ENCODE results near the gene ARHGAP10. TPM values are rescaled to one million over a fixed set of nuclear protein-coding genes. Genes with fewer than 3 reads are reported as not detected.
A peak's percentile ranks its signal among the peaks of the same experiment; 100 is the strongest.

Gene ARHGAP10, protein sequence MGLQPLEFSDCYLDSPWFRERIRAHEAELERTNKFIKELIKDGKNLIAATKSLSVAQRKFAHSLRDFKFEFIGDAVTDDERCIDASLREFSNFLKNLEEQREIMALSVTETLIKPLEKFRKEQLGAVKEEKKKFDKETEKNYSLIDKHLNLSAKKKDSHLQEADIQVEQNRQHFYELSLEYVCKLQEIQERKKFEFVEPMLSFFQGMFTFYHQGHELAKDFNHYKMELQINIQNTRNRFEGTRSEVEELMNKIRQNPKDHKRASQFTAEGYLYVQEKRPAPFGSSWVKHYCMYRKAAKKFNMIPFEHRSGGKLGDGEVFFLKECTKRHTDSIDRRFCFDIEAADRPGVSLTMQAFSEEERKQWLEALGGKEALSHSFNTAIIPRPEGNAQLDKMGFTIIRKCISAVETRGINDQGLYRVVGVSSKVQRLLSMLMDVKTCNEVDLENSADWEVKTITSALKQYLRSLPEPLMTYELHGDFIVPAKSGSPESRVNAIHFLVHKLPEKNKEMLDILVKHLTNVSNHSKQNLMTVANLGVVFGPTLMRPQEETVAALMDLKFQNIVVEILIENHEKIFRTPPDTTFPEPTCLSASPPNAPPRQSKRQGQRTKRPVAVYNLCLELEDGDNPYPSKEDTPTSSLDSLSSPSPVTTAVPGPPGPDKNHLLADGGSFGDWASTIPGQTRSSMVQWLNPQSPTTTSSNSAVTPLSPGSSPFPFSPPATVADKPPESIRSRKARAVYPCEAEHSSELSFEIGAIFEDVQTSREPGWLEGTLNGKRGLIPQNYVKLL
- 0.20 TPM for polyA plus RNA-seq

DNA sequence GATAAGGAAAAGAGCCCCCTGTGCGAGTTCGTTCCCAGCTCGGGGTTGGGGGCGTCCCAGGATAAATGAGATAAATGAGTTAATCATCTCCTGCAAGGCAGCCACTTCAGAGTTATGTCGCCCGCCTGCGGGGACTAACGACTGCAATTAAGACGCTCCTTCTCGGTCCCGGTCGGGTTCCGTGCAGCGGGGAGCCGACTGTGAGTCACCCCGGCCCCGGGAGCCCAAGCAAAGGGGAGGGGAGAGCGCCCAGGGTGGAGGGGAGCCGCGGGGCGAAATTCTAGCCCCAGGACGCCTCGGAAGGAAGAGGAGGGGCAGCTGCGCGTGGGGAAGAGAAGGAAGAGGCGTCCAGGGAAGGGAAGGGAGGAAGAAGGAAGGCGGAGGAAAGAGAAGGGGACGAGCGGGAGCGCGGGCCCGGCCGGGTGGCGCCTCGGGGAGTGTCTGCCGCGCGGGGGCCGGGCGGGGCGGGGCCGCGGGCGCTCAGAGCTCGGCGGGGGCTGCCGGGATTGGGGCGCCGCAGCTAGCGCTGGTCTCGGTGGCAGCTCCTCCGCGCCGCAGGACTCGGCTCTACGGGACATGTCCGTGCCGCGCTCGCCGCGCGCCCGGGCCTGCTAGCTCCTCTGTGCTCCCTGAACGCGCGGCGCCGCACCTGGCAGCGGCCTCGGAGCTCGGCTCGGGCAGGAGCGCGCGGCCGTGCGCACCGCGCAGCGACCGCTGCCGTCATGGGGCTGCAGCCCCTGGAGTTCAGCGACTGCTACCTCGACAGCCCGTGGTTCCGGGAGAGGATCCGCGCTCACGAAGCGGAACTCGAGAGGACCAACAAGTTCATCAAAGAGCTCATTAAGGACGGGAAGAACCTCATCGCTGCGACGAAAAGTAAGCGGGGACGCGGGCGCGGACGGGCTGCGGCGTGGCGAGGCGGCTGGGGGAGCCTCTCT, at the start of gene ARHGAP10:
TSS of gene ARHGAP10 (plus strand) at position 509 of the 938 bp plus-strand sequence. CDS start at position 723, 214 bp downstream.
- H3K4me1 Mint-ChIP-seq = peaks cover 2 to 10% (median 7%) of the 10 kb centered on the region in 3 donors
- no peak within 1 kb of the TSS for H3K27ac Mint-ChIP-seq

DNA sequence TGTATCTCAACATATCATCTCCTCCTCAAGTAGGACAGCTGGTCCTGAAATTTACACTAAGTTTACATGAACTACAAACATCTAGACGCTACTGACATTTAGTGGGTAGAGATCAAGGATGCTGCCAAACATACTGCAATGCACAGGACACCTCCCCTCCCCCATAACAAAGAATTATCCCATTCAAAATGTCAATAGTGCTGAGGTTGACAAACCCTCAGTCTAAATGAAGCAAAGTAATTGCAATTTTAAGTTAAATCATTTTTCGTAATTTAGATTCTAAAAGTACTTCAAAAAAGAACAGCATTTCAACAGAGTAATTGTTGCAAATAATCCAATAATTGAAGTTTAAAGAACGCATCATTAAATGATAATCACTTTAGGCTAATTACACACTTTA, 49.1 kb upstream of the ARHGAP10 start:
- Mint-ChIP-seq H3K27ac (peak overlapping the region in 2 of 3 donors; percentile 25 to 88), H3K4me3 (peak overlapping the region; percentile 94 to 98 (median 96)), H3K27me3 (peaks cover 5% of the 10 kb centered on the region), H3K4me1 (peaks cover 16 to 25% (median 25%) of the 10 kb centered on the region in 3 donors), H3K36me3 (peaks cover 7% of the 10 kb centered on the region), H3K9me3 (no peaks in the 10 kb centered on the region)

More for the DNA sequence above, at the start of gene ARHGAP10:
- peaks cover 35% of the 10 kb centered on the region for H3K27me3 Mint-ChIP-seq
- peak within 1 kb of the TSS; percentile 87 to 94 (median 90) for H3K4me3 Mint-ChIP-seq
- H3K36me3 Mint-ChIP-seq = peaks cover 3% of the 10 kb centered on the region
- no peaks in the 10 kb centered on the region for H3K9me3 Mint-ChIP-seq

DNA sequence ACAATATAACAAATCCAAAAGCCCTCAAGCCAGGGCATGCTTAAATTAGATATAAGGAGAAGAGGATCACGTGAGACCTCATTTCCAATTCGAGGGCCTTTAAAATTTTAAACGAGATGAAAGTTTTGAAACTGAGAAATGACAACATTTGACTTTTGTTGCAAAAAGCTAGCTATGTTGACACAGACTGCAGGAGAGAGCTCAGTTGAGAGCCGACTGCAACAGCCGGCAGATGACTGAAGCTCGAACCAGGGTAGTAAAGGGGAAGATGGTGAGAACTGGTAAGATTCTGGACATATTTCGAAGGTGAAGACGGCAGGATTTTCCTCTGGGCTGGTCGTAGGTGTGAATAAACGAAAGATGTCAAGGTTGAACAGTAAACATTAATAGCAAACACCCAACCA, 48.7 kb upstream of the ARHGAP10 start:
- Mint-ChIP-seq H3K4me1 (peaks cover 16 to 25% (median 23%) of the 10 kb centered on the region in 3 donors), H3K27ac (peak overlapping the region; percentile 88 to 98 (median 97)), H3K36me3 (peaks cover 3% of the 10 kb centered on the region), H3K4me3 (peak overlapping the region; percentile 94 to 98 (median 96)), H3K27me3 (peaks cover 5% of the 10 kb centered on the region), H3K9me3 (no peaks in the 10 kb centered on the region)

DNA sequence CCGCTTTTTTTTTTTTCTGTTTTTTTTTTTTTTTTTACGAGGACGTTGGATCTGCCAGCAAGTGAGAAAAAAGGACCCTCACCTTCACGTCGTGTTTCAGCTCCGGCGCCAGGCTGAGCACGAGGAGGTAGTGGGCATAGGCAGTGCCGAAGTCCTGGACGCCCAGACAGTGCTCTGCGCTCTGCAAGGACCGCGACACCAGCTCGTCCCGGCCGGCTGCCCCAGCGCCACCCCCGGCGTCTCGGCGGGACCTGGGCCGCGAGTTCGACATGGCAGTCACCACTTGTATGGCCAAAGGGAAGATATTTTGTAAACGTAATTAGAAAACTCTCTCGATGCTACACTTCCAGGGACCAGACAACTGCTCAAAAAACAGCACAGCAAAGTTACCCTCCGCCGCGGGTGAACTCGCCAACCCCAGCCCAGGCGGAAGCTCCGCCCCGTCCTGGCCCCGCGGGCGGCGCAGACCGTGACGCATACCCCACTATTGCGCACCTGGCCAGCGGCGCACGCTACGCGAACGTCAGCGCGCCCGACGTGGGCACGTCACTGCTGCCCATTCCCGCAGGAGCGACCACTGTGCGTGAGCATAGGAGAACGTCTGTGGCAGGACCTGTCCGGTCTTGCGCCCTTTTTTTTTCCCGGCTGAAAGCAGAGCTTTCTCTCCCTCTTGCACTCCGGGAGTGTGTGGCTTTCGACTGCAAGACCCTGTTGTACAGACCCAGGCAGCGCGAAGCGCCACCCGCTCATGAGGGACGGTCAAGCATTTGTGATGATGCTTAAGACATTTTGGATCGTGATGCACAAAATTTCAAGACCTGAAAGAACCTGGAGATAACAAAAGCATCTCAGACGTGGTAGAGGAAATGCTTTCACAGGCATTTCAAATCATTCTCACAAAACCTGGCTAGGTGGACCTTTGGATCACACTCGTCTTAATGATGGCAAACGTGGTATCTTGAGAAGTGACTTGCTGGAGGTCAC, 47.9 kb upstream of the ARHGAP10 start, which contains the start of gene PRMT9:
TSS of gene PRMT9 (minus strand) at position 447 of the 984 bp plus-strand sequence. CDS start at position 271, 176 bp downstream.
- Mint-ChIP-seq H3K27me3 (peaks cover 6% of the 10 kb centered on the region), H3K36me3 (peaks cover 3% of the 10 kb centered on the region), H3K4me1 (peaks cover 16 to 25% (median 23%) of the 10 kb centered on the region in 3 donors), H3K9me3 (no peaks in the 10 kb centered on the region), H3K4me3 (peak within 1 kb of the TSS; percentile 94 to 98 (median 96)), H3K27ac (peak within 1 kb of the TSS; percentile 88 to 98 (median 97))

DNA sequence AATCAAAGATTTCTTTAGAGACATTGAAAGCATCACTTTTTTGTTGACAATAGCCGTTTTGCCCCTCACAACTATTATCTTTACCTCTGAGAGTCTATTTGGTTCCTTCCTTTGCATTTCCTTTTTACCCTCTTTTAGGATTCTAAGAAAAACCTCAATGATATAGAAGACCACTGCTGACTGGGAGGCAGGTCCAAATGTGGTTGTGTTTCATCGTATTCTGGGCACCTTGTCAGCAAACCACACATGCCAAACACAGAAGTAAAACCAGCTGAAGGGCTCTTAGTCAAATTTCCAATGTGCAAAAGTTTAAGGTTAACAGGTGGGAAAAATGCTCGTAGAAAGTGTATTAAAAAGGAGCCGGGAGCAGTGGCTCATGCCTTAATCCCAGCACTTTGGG, 42.8 kb upstream of the ARHGAP10 start:
- H3K9me3 Mint-ChIP-seq = no peaks in the 10 kb centered on the region
- H3K4me3 Mint-ChIP-seq = peak overlapping the region in 1 of 4 donors; percentile 38
- H3K36me3 Mint-ChIP-seq = no peaks in the 10 kb centered on the region
- peaks cover 3 to 8% (median 8%) of the 10 kb centered on the region in 3 donors for H3K4me1 Mint-ChIP-seq
- peaks cover 17% of the 10 kb centered on the region for H3K27me3 Mint-ChIP-seq
- no peak overlapping the region for H3K27ac Mint-ChIP-seq

DNA sequence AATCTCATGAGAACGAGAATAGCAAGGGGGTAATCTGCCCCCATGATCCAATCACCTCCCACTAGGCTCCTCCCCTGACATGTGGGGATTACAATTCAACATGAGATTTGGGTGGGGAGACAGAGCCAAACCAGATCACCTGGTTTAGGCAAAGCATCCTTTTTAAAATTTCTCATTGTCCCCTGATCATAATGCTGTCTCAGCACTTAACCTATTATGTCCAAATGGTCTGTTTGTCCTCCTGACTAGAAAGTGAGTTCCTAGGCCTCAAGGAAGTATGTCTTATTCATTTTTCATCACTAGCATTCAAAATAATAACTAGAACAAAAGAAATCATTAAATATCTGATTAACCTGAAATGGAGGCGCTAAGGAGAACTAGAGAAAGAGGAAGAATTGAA, 40.1 kb upstream of the ARHGAP10 start:
- Mint-ChIP-seq H3K27ac (no peak overlapping the region), H3K4me1 (no peaks in the 10 kb centered on the region)

DNA sequence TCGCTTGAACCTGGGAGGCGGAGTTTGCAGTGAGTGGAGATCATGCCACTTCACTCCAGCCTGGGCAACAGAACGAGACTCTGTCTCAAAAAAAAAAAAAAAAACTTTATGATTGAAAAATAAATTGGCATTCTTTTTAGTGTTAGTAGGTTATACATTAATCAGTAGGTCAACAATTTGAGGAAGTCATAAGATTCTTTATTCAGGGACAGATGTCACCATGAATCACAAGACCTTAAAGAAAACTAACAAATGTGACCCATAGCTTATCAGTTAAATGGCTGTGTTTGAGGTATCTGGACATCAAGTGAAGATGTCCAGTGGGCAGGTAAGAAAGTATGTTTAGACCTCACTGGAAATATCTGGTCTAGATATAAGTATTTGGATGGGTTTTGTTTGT, 38.7 kb upstream of the ARHGAP10 start:
- Mint-ChIP-seq H3K27me3 (peaks cover 26% of the 10 kb centered on the region), H3K27ac (no peak overlapping the region), H3K4me3 (no peak overlapping the region), H3K36me3 (no peaks in the 10 kb centered on the region), H3K4me1 (no peaks in the 10 kb centered on the region), H3K9me3 (peaks cover 0 to 2% (median 0%) of the 10 kb centered on the region in 3 donors)

More for the DNA sequence above, 40.1 kb upstream of the ARHGAP10 start:
- Mint-ChIP-seq H3K36me3 (no peaks in the 10 kb centered on the region), H3K9me3 (no peaks in the 10 kb centered on the region), H3K4me3 (no peak overlapping the region), H3K27me3 (peaks cover 24% of the 10 kb centered on the region)

DNA sequence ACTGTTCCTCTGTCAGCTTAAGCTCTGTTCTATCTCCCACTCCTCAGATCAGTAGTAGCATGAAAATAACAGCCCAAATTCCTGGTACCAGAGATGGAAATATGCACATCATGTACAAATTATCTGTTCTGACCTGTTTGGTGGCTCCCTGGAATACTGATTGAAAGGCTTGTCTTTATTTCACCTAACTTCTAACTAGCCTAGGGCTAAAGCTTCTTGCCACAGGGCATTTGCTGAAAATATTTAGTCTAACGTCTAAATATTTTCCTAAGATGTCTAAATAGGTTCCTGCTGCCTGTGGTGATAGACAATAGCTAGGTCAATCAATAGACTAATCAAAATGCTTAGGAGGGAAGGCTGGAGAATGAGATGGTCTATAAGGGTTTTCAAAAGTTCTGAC, 35.0 kb upstream of the ARHGAP10 start:
- peaks cover 0 to 8% (median 0%) of the 10 kb centered on the region in 3 donors for H3K9me3 Mint-ChIP-seq
- H3K4me3 Mint-ChIP-seq = no peak overlapping the region
- no peaks in the 10 kb centered on the region for H3K4me1 Mint-ChIP-seq
- H3K27me3 Mint-ChIP-seq = peaks cover 18% of the 10 kb centered on the region
- no peak overlapping the region for H3K27ac Mint-ChIP-seq
- H3K36me3 Mint-ChIP-seq = no peaks in the 10 kb centered on the region

DNA sequence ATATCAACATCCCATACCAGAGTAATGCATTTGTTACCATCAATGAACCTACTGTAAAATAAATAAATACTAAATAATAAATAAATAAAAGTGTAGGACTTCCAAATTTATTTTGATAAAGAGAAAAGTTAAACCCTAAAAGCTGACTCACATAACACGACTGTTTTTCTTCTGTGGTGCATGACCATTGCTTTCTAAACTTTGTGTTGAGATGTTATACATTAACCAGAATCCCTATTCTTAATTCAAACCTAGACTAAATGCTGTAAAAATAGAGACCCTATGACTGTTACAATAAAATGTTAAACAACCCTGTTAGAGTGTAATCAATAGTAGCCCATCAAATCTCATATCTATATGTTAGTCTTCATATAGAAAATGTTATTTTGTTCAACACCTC, 27.0 kb upstream of the ARHGAP10 start:
- Mint-ChIP-seq H3K4me3 (no peak overlapping the region), H3K9me3 (peaks cover 0 to 4% (median 0%) of the 10 kb centered on the region in 3 donors), H3K27ac (no peak overlapping the region), H3K27me3 (peaks cover 2% of the 10 kb centered on the region), H3K36me3 (no peaks in the 10 kb centered on the region), H3K4me1 (peaks cover 0 to 3% (median 0%) of the 10 kb centered on the region in 3 donors)

DNA sequence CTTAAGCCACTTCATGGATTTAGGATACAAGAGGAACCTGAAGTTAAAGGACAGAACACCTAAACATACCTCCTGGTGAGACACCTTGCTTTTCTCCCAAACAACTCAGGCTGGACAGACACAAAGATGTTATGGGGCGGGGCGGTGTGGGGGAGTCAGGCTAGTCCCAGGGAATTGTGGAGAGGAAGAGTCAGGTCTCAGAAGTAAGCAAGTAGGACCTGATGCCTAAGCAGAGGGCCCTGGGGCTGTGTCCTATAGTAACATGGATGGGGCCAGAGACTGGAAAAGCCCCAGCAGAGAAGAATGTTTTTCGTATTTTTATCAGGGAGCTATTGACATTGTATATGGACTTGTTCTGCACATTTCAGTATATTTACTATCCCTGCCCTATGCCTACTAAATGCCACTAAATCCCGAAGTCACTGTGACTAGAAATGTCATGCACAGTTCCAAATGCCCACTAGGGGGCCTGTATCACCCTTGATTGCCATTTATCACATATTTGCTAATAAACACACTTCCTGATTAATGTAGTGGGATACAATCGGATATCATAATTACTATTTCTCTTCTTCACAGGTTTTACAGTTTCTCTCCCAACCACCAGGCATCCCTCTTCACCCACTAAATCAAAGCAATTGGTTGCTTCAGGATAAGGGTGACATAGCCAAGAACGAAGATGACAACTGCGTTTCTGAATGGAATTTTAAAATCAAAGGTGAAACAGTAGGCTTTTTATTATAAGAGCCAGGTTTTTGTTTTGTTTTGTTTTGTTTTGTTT, 23.8 kb upstream of the ARHGAP10 start:
- H3K4me3 Mint-ChIP-seq = no peak overlapping the region
- no peaks in the 10 kb centered on the region for H3K36me3 Mint-ChIP-seq
- H3K4me1 Mint-ChIP-seq = peaks cover 0 to 3% (median 0%) of the 10 kb centered on the region in 3 donors
- H3K27ac Mint-ChIP-seq = no peak overlapping the region
- H3K9me3 Mint-ChIP-seq = no peaks in the 10 kb centered on the region
- peaks cover 2% of the 10 kb centered on the region for H3K27me3 Mint-ChIP-seq

DNA sequence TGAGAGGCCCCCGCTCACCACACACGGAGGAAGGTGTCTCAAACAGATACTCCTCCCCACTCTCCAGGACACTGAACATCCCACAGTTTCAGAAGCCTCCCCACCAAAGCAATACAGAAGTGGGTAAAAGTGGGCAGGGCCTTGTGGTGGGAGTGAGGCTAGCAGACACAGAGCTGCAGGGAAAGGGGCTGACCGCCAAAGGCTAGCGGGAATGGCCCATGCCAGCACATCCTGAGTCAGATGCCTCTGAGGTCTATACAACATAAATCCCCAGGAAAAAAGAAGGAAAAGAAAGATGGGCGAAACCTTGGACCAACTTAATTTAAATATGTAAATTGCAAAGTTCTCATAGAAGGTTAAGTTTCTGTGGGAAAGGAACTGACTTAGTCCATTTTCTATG, 21.9 kb upstream of the ARHGAP10 start:
- peaks cover 0 to 3% (median 0%) of the 10 kb centered on the region in 3 donors for H3K4me1 Mint-ChIP-seq
- H3K36me3 Mint-ChIP-seq = no peaks in the 10 kb centered on the region
- no peak overlapping the region for H3K4me3 Mint-ChIP-seq
- no peaks in the 10 kb centered on the region for H3K27me3 Mint-ChIP-seq
- no peak overlapping the region for H3K27ac Mint-ChIP-seq
- H3K9me3 Mint-ChIP-seq = no peaks in the 10 kb centered on the region

DNA sequence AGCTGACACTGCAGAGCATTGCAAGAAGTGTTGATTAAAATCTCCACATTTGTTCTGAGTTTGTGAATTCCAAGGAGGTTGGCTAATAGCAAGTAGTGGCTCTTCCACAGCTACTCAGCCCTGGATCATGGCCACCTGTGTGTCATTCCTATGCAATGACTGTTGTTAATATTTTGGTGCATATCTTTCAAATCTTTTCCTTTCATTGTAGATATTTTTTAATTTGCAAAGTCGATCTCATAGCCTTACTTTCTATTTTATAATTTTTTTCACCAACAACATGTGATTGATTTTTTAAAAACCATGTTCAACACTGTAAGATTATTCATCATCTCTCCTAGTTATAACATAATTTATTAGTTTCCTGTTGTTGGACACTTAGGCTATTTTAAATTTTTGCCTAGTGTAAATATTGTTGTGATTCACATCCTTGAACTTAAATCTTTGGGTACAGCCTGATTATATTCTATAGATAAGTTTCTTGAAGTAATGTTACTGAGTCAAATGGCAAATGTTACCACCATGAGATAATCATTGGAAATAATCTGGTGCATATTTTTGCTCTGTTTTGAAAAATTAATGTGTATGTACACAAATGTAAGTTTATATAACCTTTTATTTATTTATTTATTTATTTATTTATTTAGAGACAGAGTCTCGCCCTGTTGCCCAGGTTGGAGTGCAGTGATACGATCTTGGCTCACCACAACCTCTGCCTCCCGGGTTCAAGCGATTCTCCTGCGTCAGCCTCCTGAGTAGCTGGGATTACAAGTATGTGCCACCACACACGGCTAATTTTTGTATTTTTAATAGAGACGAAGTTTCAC, 17.1 kb upstream of the ARHGAP10 start:
- Mint-ChIP-seq H3K4me1 (no peaks in the 10 kb centered on the region), H3K36me3 (no peaks in the 10 kb centered on the region), H3K27me3 (peaks cover 6% of the 10 kb centered on the region), H3K4me3 (no peak overlapping the region), H3K27ac (no peak overlapping the region), H3K9me3 (no peaks in the 10 kb centered on the region)
